COLO668 (cell line): ENCODE results near the gene BAG1.
A peak's percentile ranks its signal among the peaks of the same experiment; 100 is the strongest.

Source experiments
- DNase-seq: peaks from one replicate; lab custom pipeline; 2025; ENCODE audit not compliant: unreplicated experiment; lab: John Stamatoyannopoulos, UW

BAG1 gene

DNA sequence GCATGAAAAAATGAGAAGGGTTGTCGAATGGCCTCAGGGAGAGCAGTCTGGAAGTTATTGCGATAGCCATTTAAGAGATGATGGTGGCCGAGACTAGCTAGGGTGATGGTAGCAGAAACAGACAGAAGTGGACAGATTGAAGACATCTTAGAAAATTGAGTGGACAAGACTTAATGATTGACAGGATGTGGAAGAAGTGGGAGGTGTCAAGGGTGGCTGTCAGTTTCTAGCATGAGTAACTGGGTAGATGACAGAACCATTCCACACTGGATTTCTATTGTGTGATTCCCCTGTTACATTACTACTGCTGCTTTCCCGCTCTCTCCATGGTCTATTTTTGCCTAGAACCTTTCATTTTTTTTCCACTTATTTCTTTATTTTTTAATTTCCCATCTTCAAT is 13.0 kb upstream of the BAG1 start:
- no peak for DNase-seq

DNA sequence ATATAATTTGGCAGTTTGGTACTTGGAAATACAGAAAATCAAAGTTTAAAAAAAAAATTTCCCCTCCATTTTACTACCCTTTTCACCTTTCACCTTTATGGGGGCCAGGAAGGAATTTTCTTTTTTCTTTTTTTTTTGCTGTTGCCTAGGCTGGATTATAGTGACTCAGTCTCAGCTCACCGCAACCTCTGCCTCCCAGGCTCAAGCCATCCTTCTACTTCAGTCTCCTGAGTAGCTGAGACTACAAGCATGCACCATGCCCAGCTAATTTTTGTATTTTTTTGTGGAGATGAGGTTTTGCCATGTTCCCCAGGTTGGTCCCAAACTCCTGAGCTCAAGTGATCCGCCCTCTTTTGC is 9.4 kb upstream of the BAG1 start:
- no peak for DNase-seq

DNA sequence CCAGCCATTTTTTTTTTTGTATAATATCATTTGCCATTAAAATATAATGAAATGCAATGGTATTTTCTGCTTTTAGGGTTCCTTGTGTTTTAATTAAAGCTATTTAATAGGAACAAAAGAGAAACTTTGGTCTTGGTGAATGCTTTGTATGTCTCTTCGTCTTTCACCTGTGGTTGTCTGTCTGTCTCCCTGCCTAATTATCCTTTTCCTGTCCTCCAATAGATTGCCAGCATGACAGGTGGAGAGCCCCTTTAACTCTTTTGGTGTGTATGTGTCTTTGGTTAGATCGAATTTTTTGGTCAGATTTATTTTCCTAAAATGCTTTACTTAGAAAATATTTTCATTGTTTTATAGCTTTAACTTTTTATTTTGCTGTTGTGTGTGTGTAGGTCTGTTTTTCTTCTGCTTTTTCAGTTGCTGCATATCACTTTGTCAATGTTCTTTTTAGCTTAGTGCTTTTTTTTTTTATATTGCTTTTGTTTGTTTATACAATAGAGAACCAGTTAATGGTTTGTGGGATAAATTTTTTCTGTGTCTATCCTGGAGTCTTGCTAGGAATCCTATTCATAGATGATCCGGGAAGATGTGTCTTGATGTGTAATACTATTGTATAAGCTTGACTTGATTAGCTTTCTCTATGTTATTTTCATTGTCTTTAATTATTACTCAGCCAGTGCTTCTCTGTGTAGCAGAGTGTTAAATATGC is 8.9 kb upstream of the BAG1 start:
- DNase-seq = no peak

- DNase-seq = no peak
Observed at GRCh38 chr9:33272061-33272460, 7.6 kb upstream of the BAG1 start.

DNA sequence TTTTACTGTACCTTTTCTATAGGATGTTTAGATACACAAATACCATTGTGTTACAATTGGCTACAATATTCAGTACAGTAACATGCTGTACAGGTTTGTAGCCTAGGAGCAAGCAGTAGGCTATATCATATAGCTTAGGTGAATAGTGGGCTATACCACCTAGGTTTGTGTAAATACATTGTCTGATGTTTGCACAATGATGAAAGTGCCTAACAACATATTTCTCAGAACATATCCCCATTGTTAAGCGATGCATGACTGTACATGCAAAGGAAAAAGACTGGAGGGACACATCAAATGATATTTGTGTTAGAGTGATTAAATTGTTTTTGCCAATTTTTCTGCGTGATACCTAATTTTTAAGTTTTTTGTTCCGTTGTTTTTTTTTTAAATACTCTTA is 5.6 kb upstream of the BAG1 start:
- no peak for DNase-seq

DNA sequence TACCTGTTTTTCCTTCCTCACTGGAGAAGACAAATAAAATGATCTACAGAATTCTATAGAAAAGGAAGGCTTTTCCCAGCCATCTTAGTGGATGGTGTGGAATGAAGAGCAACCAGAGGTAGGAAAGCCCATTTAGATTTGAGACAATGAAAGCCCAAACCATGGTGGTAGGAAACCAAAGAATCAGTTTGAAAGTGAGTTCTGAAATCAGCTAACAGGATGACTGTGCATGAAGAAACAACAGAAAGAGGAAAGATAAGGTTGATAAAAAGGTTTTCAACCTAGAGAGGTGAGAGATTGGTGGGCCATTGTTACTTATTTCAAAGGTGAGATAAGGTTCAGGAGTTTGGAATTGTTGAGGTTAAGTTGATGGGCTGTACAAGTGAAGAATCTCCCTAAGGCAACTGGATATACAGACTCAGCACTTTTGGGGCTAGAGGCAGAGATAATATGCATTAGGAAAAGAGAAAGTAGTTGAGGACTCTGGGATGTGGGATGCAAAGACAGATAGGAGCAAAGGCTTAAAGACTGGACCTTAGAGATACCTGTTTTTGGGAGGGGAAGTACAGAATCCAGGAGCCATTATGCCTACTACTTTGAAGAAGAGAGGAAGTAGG is 2.8 kb upstream of the BAG1 start:
- DNase-seq = no peak

DNA sequence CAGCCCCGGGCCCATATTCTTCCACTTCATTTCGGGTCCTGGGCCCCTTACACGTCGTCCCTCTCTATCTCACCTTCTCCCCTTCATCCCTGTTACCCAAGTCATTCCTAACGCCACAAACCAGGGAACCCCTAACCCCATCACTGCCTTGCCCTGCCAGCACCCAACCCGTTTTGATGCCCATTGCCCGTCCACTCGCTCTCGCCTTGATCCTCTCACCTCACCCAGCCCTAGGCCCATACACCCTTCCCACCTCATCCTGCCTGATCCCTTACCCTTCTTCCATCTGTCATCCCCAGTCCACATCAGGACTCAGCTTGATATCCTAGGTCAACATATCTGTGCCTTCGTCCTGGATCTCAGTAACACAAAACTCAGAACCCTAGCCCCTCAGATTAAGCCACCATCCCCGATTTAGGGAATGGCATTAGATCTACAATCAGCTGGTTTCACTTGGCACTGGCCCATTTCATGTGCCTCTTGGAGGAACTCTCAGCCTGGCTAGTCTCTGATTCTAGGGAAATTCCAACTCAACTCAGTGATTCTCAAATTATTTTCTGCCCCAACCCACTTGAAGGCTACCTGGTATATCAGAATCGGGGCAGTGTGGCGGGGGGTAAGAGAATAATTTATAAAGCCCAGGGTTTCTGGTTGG is 830 bp upstream of the BAG1 start:
- no peak for DNase-seq

DNA sequence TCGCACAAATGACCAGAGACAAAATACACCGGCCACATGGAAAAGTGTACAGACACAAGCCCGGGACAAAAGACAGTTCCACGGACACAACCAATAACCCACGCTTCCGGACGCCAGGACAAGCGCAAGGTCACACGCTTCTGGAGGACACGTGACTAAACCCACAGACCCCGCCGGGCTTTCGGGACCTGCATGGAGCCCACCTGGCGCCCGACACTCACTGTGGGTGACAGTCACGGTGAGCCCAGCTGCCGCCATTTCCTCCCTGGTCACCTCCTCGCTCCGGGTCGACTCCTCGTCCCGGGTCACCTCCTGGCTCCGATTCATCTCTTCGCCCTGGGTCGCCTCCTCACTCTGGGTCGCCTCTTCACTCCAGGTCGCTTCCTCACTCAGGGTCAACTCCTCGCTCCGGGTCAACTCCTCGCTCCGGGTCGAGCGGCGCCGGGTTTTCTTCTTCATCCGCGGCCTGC is 470 bp downstream of the BAG1 start:
- DNase-seq = peak; percentile 55

DNA sequence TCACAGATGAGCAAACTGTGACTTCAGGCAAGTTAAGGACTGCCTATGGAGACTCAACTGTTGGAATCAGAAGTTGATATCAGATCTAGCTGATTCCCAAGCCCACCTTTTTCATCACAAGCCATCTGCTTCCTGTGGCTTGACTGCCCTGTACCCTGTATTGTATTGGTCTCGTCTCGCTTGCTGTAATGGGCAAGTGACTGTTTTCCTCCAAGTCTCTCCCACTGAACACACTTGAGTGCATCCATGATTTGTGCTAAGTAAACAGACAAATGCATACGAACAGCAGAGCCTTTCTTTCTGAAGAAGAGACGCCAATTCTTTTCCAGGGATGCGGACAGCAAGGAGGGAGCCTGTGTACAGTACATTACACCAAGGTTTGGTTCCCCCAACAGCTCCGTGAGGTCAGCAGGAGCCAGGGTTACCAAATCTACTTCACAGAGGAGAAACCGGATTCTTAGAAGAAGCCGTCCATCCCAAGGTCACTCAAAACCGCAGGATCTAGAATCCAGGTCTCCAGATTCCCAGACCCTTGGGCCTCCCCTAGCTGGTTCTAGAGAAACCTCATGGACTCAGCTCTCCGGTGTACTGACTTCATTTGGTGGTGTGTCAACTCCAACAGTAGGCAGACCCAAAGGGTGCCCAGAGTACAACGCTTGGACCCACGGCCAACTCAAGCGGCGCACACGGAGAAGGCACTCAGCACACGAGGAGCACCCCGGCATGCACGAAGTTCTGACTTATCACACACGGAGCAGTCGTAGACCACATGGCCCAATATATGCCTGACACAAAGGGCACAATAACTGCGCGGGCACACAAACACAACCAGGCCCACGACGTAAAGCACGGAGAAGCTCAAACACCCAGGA is 1.1 kb downstream of the BAG1 start:
- peak; percentile 46 for DNase-seq

DNA sequence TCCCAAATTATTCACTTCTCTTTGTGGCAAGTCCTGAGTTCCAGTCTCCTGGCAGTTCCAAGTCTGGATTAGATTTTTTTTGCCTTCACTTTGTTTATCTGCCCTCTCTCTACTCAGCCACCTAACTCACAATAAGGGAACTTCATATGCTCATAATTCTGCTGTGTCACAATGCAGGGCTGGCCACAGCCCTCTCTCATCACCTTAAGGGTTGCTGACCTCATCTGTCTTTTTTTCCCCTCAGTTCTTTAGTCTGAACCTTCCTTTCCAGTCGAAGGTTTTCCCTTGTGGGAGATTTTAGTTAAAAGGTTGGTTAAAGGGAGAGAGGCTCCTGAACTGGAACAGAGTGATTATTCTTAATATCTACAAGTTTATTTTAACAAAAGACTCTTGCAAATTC is 4.1 kb downstream of the BAG1 start:
- no peak for DNase-seq

DNA sequence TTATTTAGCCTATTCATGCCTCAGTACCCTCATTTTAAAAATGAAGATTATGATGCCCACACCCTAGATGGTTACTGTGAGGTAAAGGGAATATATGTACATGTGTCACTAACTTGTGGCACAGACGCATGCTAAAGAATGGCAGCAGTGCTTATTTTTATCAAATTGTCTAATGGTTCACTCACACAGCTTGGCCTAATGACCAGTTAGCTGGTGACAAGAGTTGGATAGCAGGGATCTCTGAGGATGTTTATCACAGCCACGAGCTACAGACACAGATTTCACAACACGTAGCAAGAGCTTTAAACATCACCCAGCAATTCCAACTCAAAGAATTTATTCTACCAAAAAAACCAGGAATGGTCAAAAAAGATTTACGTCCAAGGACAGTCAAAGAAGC is 7.2 kb downstream of the BAG1 start:
- no peak for DNase-seq

DNA sequence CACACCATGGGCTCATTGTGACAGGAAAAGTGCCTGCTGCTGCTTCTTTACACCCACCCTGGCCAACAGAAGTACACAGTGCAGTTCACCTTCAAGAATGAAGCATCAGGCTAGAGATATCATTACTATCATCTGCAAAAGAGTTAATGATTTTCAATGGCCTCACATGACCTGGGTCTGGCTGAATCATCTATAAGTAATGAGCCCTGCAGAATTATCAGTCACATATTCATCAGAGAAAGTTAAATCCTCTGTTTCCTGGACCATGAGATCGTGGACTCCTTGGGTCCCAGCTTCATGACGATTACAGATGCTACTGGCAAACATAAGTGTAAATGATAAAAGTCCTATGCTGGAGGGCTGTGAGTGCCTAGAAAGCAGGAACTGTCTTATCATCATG is 8.3 kb downstream of the BAG1 start:
- DNase-seq = no peak

DNA sequence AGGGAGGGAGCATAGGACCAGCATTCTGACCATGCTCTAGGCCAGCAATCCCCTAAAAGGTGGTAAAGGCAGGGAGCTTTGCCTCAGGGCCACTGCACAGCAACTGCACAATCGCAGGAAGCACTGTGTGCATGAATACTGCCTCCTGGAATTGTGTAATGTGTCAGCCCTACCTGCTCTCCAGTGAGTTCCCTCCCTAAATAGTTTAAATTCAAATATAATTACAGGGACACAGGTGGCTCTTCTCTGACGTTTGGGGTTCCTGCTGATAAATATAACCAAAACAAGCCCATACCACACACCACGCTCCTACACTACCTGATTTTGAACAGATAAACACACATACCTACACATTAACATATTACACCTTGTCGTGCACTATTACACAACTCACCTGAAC is 9.0 kb downstream of the BAG1 start:
- DNase-seq = no peak

GRCh38 chr9:33255014-33255413 is 9.5 kb downstream of the BAG1 start:
- DNase-seq = no peak

- no peak for DNase-seq
Observed at GRCh38 chr9:33254211-33254610, 10.3 kb downstream of the BAG1 start.

- DNase-seq = no peak
Observed at GRCh38 chr9:33250458-33250995, 14.0 kb downstream of the BAG1 start.

GRCh38 chr9:33249983-33250382 is 14.5 kb downstream of the BAG1 start:
- no peak for DNase-seq

DNA sequence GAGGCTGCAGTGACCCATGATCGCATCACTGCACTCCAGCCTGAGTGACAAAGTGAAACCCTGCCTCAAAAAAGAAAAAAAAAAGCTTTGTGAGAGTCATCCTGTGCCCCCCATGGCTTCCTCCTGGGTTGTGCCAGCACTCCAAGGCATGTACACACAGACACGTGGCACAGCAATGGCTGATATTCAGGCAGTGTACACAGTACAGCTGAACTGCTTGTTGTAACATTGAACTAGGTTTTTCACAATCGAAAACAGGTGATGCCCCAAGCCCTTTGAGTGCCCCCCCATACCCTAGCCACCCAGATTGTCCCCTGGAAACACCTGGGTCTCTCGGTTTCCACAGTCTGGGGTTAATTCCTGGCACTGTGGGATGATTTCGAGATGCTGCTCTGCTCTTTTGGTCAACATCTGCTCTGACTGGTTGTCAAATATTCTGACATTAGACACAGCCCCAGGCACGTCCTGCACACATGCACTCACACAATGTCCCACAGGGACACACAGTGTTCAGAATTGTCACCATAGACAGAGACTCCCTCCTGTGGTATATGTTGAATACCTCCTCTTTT is 15.3 kb downstream of the BAG1 start:
- no peak for DNase-seq

- DNase-seq = no peak
Observed at GRCh38 chr9:33248606-33249005, 15.9 kb downstream of the BAG1 start.

DNA sequence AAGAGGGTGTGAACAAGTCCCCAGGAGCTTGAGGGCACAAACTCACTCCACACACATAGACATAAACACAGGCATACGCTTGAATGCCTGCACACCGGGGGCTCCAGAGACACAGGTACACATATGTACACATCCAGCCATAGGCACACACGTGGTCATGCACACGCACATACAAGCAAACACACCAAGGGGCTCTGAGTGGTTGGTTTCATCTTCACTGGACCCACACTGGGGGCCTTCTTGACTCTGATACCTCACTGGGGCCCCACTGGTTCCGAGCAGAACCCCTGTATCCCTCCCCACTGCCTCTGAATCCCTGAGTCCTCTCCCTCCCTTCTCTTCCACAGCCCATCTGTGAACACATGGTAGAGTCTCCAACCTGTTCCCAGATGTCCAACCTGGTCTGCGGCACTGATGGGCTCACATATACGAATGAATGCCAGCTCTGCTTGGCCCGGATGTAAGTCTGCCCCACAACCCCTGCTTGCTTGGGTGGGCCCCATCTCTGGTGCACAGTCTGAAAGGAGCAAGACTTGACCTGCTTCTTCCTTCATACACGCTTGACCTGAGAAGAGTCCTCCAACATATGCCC is 18.1 kb downstream of the BAG1 start:
- no peak for DNase-seq

GRCh38 chr9:33245341-33245740 is 19.2 kb downstream of the BAG1 start:
- DNase-seq = no peak
